GM19351 (cell line): Measurements from ENCODE around the gene GNAI3.
A peak's percentile ranks its signal among the peaks of the same experiment; 100 is the strongest.
"Not testable (repeated sequence)": the region's sequence is repeated elsewhere in the genome, so short reads cannot be mapped to it uniquely, and the experiment has no call there.

Experiments used
- ATAC-seq: cut with Tn5 transposase; IDR thresholded peaks from one replicate; pipeline ENCODE4 v1.9.1; 2021; ENCODE audit warnings: mild to moderate bottlenecking, moderate library complexity; ENCODE audit not compliant: unreplicated experiment

GNAI3 gene

DNA sequence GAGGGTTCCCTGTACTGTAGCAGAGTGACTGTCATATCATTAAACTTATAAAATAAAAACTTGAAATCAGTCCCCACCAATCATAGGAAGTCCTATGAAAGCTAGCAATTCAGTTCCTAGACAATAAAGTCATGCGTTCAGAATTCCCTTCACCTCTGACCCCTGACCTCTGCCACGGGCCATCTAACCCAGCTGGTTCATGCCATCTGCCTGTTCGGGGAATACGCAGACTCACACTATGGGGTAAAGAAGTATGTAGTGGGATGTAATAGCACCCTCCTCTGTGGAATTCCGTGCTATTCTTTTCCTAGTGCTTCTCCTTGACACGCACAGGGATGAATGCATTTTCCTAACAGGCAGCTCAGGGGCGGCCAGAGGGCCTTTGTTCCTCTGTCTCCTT is 109.6 kb downstream of the GNAI3 start:
- no peak for ATAC-seq

GRCh38 chr1:109658533-109659042 is 110.2 kb downstream of the GNAI3 start:
- ATAC-seq = no peak

- no peak for ATAC-seq
These were observed 110.7 kb downstream of the GNAI3 start for GRCh38 chr1:109659145-109659544.

- no peak for ATAC-seq
These were observed 111.7 kb downstream of the GNAI3 start for GRCh38 chr1:109659997-109660690.

DNA sequence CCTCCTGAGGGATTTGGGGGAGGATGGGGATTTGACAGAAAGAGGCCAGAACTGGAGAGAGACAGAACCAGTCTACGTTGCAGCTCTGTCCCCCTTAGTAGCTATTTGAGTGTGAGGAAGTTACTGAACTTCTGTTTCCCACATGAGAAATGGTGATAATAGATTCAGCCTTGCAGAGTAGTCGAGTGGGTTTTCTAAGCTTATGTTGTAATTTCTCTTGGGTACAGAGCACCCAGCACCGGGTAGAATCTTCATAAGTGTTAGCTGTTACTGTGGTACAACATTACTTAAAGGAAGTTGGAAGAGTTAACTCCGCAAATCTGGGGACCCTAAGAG is 112.2 kb downstream of the GNAI3 start:
- not testable (repeated sequence) for ATAC-seq

DNA sequence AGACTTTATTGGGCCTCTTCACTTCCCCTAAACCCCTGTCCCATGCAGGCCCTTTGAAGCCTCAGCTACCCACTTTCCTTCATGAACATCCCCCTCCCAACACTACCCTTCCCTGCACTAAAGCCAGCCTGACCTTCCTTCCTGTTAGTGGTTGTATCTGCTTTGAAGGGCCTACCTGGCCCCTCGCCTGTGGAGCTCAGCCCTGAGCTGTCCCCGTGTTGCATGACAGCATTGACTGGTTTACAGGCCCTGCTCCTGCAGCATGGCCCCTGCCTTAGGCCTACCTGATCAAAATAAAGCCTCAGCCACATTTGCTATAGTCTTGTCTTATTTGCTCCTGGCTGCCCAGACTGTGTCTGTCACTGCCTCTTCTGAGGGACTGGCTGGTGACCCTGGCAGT is 113.0 kb downstream of the GNAI3 start:
- no peak for ATAC-seq

DNA sequence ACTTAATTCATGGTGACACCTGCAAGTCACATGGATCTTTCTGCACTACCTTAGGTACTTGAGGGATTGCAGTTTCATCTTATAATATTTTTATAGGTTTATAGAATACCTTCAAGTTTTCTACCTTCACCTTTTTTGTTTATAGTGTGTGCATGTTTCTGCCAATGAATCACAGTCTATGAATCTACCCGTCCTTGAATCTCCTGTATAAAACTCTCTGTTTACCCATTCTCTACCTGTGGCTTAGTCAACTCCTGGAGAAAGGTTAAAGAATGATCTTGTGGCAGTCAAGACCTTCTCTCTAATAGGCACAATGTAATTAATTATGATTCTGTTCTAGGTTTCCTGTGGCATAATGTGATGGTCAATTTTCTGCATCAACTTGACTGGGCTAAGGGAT is 116.3 kb downstream of the GNAI3 start:
- no peak for ATAC-seq

GRCh38 chr1:109667452-109668122 is 119.2 kb downstream of the GNAI3 start, which contains the start of gene GSTM2:
GSTM2 (plus strand) TSS chr1:109668057; CDS start chr1:109668116, 59 bp downstream.
- peak; percentile 77 for ATAC-seq
